ENCODE measurements around the gene NEDD8.

The NEDD8 gene

GRCh38 chr14:24232121-24232644 is at the start of gene NEDD8:
NEDD8 (minus strand) TSS chr14:24232367; CDS start chr14:24232267, 100 bp downstream.
- DNase-seq = peak; percentile 84

GRCh38 chr14:24281636-24282035 is 49.5 kb upstream of the NEDD8 start:
- no peak for DNase-seq

- DNase-seq = no peak
Measured at GRCh38 chr14:24280797-24281460, 48.8 kb upstream of the NEDD8 start.

- no peak for DNase-seq
Measured at GRCh38 chr14:24279301-24280186, 47.4 kb upstream of the NEDD8 start.

GRCh38 chr14:24278424-24278823 is 46.3 kb upstream of the NEDD8 start:
- DNase-seq = no peak

- no peak for DNase-seq
Measured at GRCh38 chr14:24277606-24278321, 45.6 kb upstream of the NEDD8 start.

- DNase-seq = no peak
Measured at GRCh38 chr14:24277071-24277470, 44.9 kb upstream of the NEDD8 start.

- no peak for DNase-seq
Measured at GRCh38 chr14:24274101-24274543, 42.0 kb upstream of the NEDD8 start.

- no peak for DNase-seq
Measured at GRCh38 chr14:24273422-24273998, 41.3 kb upstream of the NEDD8 start.

- no peak for DNase-seq
Measured at GRCh38 chr14:24272467-24272866, 40.3 kb upstream of the NEDD8 start.

GRCh38 chr14:24271834-24272263 is 39.7 kb upstream of the NEDD8 start:
- no peak for DNase-seq

GRCh38 chr14:24271134-24271833 is 39.1 kb upstream of the NEDD8 start, which contains the start of gene RABGGTA:
RABGGTA (minus strand) TSS chr14:24271597; CDS start chr14:24271115, 482 bp downstream.
- DNase-seq = peak; percentile 58

GRCh38 chr14:24270537-24271133 is 38.5 kb upstream of the NEDD8 start:
- DNase-seq = no peak

- no peak for DNase-seq
Measured at GRCh38 chr14:24269910-24270536, 37.9 kb upstream of the NEDD8 start.

- no peak for DNase-seq
Measured at GRCh38 chr14:24269368-24269767, 37.2 kb upstream of the NEDD8 start.

GRCh38 chr14:24268225-24268624 is 36.1 kb upstream of the NEDD8 start:
- no peak for DNase-seq

- DNase-seq = no peak
Measured at GRCh38 chr14:24267516-24267915, 35.3 kb upstream of the NEDD8 start.

GRCh38 chr14:24266344-24267244 is 34.4 kb upstream of the NEDD8 start:
- DNase-seq = no peak

- DNase-seq = no peak
Measured at GRCh38 chr14:24264298-24264697, 32.1 kb upstream of the NEDD8 start.

- no peak for DNase-seq
Measured at GRCh38 chr14:24263848-24264247, 31.7 kb upstream of the NEDD8 start.
